SK-N-MC (cell line): ENCODE data around the gene SLC46A1.

Experiments used
- EZH2 ChIP-seq: fragments of 200-600 bp; sonication (generic); IDR thresholded peaks from one replicate; pipeline ENCODE4 v1.6.1; 2017; ENCODE audit warnings: antibody characterized with exemption
- POLR2AphosphoS5 ChIP-seq: IDR thresholded peaks from 2 replicates; pipeline ENCODE4 v1.6.1; 2012; ENCODE audit warnings: mild to moderate bottlenecking, low read depth, low read length, borderline replicate concordance

DNA sequence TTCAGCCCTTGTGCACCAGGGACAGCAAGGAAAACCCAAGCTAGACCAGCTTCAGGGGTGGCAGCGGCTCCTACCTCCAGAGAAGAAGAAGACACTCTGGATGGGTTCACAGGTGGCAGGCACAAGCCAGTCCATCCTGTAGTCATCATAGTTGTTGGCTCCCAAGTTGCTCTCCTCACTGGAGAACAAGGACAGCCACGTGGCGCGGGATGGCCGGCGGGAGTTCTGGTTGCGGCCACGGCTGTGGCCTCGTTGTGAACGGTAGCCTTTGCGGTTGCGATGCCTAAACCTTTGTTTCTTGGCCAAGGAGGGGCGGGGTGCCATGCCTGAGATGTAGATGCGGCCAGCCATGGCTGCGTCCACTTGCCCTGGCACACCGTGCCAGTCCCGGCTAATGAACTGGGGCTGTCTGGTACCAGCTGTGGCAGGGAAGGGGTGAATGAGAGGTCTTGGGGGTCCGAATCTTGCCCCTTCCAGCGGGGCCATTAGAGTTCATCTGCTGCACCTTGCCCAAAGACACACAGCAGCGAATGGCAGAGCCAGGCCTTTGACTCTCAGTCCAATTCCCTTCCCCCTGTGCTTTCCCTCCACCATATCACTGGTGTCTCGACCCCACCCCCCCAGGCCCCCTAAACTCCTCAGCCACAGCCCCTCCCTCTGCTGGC is 38.2 kb downstream of the SLC46A1 start:
- no peak for TF ChIP-seq POLR2AphosphoS5
- no peak for TF ChIP-seq EZH2
